Caki2 (cell line): ENCODE measurements around the gene TMEM132A. TPM values are rescaled to one million over a fixed set of nuclear protein-coding genes. Genes with fewer than 3 reads are reported as not detected.

Experiments used
- DNase-seq: peaks from one replicate; pipeline ENCODE4 v3.0.0-alpha.2; 2015; ENCODE audit warnings: low read depth
- in situ Hi-C: cut with HindIII; loops from 2 replicates; pipeline ENCODE4 v1.10.0; 2016; ENCODE audit warnings: low sequenced_read_pairs, low pct_unique_long_range_greater_than_20kb, mixed read lengths
- total RNA-seq: library from RNA; depleted of rRNA; stranded (reverse); fragments of >200 nt; shearing (Covaris generic); gene quantifications from 2 replicates; pipeline ENCODE4 v1.2.3, GENCODE V29; 2014; ENCODE audit warnings: low replicate concordance

The TMEM132A gene
- total RNA-seq, 1 experiment from 2014 or later = 36.7 TPM

- in situ Hi-C loops = no loop called here
Measured at GRCh38 chr11:60918251-60918938, 5.9 kb upstream of the TMEM132A start.

GRCh38 chr11:60918939-60919265 is 5.4 kb upstream of the TMEM132A start:
- in situ Hi-C loops = no loop called here
- DNase-seq = no peak

More at GRCh38 chr11:60918251-60918938, 5.9 kb upstream of the TMEM132A start:
- DNase-seq = no peak

- no peak for DNase-seq
- in situ Hi-C loops = no loop called here
Measured at GRCh38 chr11:60919320-60919719, 4.9 kb upstream of the TMEM132A start.

- in situ Hi-C loops = no loop called here
- no peak for DNase-seq
Measured at GRCh38 chr11:60919956-60920355, 4.3 kb upstream of the TMEM132A start.

- in situ Hi-C loops = no loop called here
- no peak for DNase-seq
Measured at GRCh38 chr11:60921259-60921658, 3.0 kb upstream of the TMEM132A start.

- in situ Hi-C loops = no loop called here
- DNase-seq = no peak
Measured at GRCh38 chr11:60921777-60922335, 2.4 kb upstream of the TMEM132A start.

GRCh38 chr11:60922906-60923305 is 1.4 kb upstream of the TMEM132A start:
- no peak for DNase-seq

GRCh38 chr11:60923326-60923725 is 934 bp upstream of the TMEM132A start:
- in situ Hi-C loops = no loop called here
- DNase-seq = no peak

More at GRCh38 chr11:60922906-60923305, 1.4 kb upstream of the TMEM132A start:
- in situ Hi-C loops = no loop called here

- in situ Hi-C loops = no loop called here
- DNase-seq = no peak
Measured at GRCh38 chr11:60923800-60924109, 505 bp upstream of the TMEM132A start.

GRCh38 chr11:60924906-60925853 is 920 bp downstream of the TMEM132A start:
- no peak for DNase-seq

GRCh38 chr11:60925868-60926267 is 1.6 kb downstream of the TMEM132A start:
- in situ Hi-C loops = no loop called here
- DNase-seq = peak; percentile 69

More at GRCh38 chr11:60924906-60925853, 920 bp downstream of the TMEM132A start:
- in situ Hi-C loops = no loop called here

GRCh38 chr11:60926500-60926899 is 2.2 kb downstream of the TMEM132A start:
- in situ Hi-C loops = no loop called here
- DNase-seq = no peak

- no peak for DNase-seq
- in situ Hi-C loops = no loop called here
Measured at GRCh38 chr11:60927061-60927592, 2.9 kb downstream of the TMEM132A start.

- in situ Hi-C loops = no loop called here
- DNase-seq = no peak
Measured at GRCh38 chr11:60927600-60927999, 3.3 kb downstream of the TMEM132A start.

GRCh38 chr11:60928563-60929001 is 4.3 kb downstream of the TMEM132A start:
- in situ Hi-C loops = no loop called here
- no peak for DNase-seq

- DNase-seq = no peak
- in situ Hi-C loops = no loop called here
Measured at GRCh38 chr11:60929764-60930163, 5.5 kb downstream of the TMEM132A start.

- in situ Hi-C loops = no loop called here
- DNase-seq = no peak
Measured at GRCh38 chr11:60930394-60930793, 6.1 kb downstream of the TMEM132A start.

- in situ Hi-C loops = no loop called here
- no peak for DNase-seq
Measured at GRCh38 chr11:60931917-60932316, 7.7 kb downstream of the TMEM132A start.
